ENCODE data around the gene JUNB. TPM values are rescaled to one million over a fixed set of nuclear protein-coding genes. Genes with fewer than 3 reads are reported as not detected.

JUNB gene
- total RNA-seq, 1 experiment from 2014 or later, result 16.4 TPM

DNA sequence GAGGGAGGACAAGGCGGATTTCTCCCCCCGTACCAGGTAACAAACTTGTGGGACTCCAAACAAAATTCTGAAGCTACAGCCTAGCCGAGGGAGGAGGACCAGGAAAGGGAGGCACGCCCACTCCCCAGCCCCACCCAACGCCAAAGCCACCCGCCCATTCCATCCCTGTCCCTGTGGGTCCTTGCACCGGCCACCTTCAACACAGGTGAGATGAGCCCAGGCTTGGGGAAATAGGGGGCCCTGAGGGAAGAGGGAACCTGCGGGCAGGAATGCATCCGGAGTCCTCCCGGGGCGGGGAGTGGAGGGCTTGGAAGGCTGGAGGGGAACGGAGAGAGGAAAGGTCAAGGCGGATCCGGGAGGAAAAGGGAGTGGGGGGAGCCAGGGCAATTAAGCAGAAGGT is 39.7 kb upstream of the JUNB start, which contains the start of gene BEST2:
Gene BEST2, plus strand, starts transcription at position 157 of the 400 bp plus-strand sequence. CDS start 802 bp downstream, outside the sequence.
- Mint-ChIP-seq H3K9me3 (ENCODE audit: unreplicated experiment) (no peaks in the 10 kb centered on the region), H3K4me3 (ENCODE audit: unreplicated experiment) (no peak within 1 kb of the TSS), H3K27ac (ENCODE audit: unreplicated experiment) (no peak within 1 kb of the TSS), H3K4me1 (ENCODE audit: low read depth, unreplicated experiment) (peaks cover 13% of the 10 kb centered on the region), H3K27me3 (ENCODE audit: insufficient read depth, unreplicated experiment) (peaks cover 20% of the 10 kb centered on the region), H3K36me3 (ENCODE audit: insufficient read depth, unreplicated experiment) (peaks cover 30% of the 10 kb centered on the region)
- Histone ChIP-seq H3K4me1 (peaks cover 5% of the 10 kb centered on the region; the same call in 1 of the 2 replicates), H3K36me3 (ENCODE audit: control insufficient read depth, insufficient read depth, low read length) (no peaks in the 10 kb centered on the region; the same call in 1 of the 2 replicates), H3K9me3 (no peaks in the 10 kb centered on the region), H3K27me3 (replicated peaks; ENCODE audit: control insufficient read depth, insufficient read depth, low read length) (no peaks in the 10 kb centered on the region; the same call in 1 of the 2 replicates), H3K4me3 (ENCODE audit: low read depth, low read length) (no peak within 1 kb of the TSS)
- CTCF ChIA-PET, result interaction anchor here (0.6 kb wide), 1 partner anchor 24 kb away, joined by 3 read pairs; no protein-coding TSS in a partner anchor
- TF ChIP-seq, protein P1, sequence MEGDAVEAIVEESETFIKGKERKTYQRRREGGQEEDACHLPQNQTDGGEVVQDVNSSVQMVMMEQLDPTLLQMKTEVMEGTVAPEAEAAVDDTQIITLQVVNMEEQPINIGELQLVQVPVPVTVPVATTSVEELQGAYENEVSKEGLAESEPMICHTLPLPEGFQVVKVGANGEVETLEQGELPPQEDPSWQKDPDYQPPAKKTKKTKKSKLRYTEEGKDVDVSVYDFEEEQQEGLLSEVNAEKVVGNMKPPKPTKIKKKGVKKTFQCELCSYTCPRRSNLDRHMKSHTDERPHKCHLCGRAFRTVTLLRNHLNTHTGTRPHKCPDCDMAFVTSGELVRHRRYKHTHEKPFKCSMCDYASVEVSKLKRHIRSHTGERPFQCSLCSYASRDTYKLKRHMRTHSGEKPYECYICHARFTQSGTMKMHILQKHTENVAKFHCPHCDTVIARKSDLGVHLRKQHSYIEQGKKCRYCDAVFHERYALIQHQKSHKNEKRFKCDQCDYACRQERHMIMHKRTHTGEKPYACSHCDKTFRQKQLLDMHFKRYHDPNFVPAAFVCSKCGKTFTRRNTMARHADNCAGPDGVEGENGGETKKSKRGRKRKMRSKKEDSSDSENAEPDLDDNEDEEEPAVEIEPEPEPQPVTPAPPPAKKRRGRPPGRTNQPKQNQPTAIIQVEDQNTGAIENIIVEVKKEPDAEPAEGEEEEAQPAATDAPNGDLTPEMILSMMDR (IDR thresholded peaks at IDR 0.05; ENCODE audit: insufficient read depth in 1 of 2, low read depth in 1 of 2, low read length in 1 of 2, severe bottlenecking in 1 of 2, unreplicated experiment in 1 of 2), result no peak
- no peak for DNase-seq
- no TSS peak for BruUV-seq (replicated peaks)
- POLR2A ChIA-PET, result no interaction called here
- intact Hi-C loops (cut with micrococcal nuclease; ENCODE audit: unreplicated experiment), result no loop called here

DNA sequence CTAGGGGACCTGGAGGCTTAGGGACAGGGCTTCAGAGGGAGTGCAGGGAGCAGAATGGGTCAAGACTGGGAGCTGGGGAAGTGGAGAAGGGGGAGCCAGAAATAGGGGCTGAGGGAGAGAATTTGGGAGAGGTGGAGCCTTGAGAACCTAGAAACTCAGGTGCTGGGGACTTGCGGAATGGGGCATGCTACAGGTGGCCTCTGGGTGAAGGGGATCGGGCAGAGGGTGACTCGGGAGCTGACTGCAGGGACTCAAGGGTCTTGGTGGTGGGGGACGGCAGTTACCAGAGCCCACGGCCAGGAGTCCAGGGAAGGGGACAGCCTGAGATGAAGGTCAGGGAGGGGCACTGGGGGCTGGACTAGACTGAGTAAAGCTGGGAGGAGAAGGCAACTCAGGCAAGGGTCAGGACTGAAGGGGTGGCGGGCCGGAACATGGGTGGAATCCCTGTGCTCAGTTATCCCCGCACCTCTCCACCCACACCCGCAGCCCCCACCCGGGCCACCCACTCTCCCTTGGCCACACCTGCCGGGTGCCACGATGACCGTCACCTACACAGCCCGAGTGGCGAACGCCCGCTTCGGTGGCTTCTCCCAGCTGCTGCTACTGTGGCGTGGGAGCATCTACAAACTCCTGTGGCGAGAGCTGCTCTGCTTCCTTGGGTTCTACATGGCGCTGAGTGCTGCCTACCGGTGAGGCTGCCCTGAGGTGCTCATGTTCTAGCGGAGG is 39.1 kb upstream of the JUNB start:
- Mint-ChIP-seq H3K9me3 (ENCODE audit: unreplicated experiment) (no peaks in the 10 kb centered on the region), H3K4me1 (ENCODE audit: low read depth, unreplicated experiment) (peaks cover 13% of the 10 kb centered on the region), H3K36me3 (ENCODE audit: insufficient read depth, unreplicated experiment) (peaks cover 24% of the 10 kb centered on the region), H3K27me3 (ENCODE audit: insufficient read depth, unreplicated experiment) (peaks cover 20% of the 10 kb centered on the region), H3K27ac (ENCODE audit: unreplicated experiment) (no peak overlapping the region), H3K4me3 (ENCODE audit: unreplicated experiment) (no peak overlapping the region)
- BruUV-seq (replicated peaks), result no TSS peak
- intact Hi-C loops (cut with micrococcal nuclease; ENCODE audit: unreplicated experiment), result no loop called here
- H3K27me3 ChIP-seq (replicated peaks; ENCODE audit: control insufficient read depth, insufficient read depth, low read length), result no peaks in the 10 kb centered on the region; the same call in 1 of the 2 replicates
- no peak for DNase-seq
- ChIA-PET CTCF (interaction anchor here (0.6 kb wide), 1 partner anchor 24 kb away, joined by 3 read pairs; no protein-coding TSS in a partner anchor), POLR2A (no interaction called here)
- no peak overlapping the region for H3K4me3 ChIP-seq (ENCODE audit: low read depth, low read length)
- H3K9me3 ChIP-seq, result no peaks in the 10 kb centered on the region
- no peaks in the 10 kb centered on the region; the same call in 1 of the 2 replicates for H3K36me3 ChIP-seq (ENCODE audit: control insufficient read depth, insufficient read depth, low read length)
- peaks cover 5% of the 10 kb centered on the region; the same call in 1 of the 2 replicates for H3K4me1 ChIP-seq
- TF ChIP-seq, protein P1 (IDR thresholded peaks at IDR 0.05; ENCODE audit: insufficient read depth in 1 of 2, low read depth in 1 of 2, low read length in 1 of 2, severe bottlenecking in 1 of 2, unreplicated experiment in 1 of 2), result no peak

DNA sequence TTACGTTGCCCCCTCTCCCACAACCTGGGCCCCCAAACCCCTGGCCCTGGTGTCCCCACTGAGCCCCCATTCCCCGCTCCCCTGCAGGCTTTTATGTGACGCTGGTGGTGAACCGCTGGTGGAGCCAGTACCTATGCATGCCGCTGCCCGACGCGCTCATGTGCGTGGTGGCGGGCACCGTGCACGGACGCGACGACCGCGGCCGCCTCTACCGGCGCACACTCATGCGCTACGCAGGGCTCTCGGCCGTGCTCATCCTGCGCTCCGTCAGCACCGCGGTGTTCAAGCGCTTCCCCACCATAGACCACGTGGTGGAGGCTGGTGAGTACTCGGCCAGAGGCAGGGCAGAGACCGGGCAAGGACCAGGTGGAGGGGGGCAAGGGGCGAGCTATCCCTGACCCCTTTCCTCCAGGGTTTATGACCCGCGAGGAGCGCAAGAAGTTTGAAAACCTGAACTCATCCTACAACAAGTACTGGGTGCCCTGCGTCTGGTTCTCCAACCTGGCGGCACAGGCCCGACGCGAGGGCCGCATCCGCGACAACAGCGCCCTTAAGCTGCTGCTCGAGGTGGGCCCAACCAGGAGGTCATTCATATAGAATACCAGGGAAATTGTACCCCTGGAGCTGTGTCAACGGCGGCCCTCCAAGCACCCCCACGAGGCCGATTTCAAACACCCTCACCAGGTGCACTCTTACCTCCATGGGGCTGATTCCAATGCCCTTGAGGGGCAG is 36.7 kb upstream of the JUNB start:
- Mint-ChIP-seq H3K36me3 (ENCODE audit: insufficient read depth, unreplicated experiment) (peaks cover 11% of the 10 kb centered on the region), H3K9me3 (ENCODE audit: unreplicated experiment) (no peaks in the 10 kb centered on the region), H3K4me3 (ENCODE audit: unreplicated experiment) (no peak overlapping the region), H3K27me3 (ENCODE audit: insufficient read depth, unreplicated experiment) (peaks cover 20% of the 10 kb centered on the region), H3K4me1 (ENCODE audit: low read depth, unreplicated experiment) (peaks cover 12% of the 10 kb centered on the region), H3K27ac (ENCODE audit: unreplicated experiment) (no peak overlapping the region)
- Histone ChIP-seq H3K27me3 (replicated peaks; ENCODE audit: control insufficient read depth, insufficient read depth, low read length) (no peaks in the 10 kb centered on the region; the same call in 1 of the 2 replicates), H3K4me3 (ENCODE audit: low read depth, low read length) (no peak overlapping the region), H3K36me3 (ENCODE audit: control insufficient read depth, insufficient read depth, low read length) (no peaks in the 10 kb centered on the region), H3K4me1 (peaks cover 5% of the 10 kb centered on the region; the same call in 1 of the 2 replicates), H3K9me3 (no peaks in the 10 kb centered on the region)
- ChIA-PET CTCF (no interaction called here), POLR2A (no interaction called here)
- DNase-seq, result no peak
- TF ChIP-seq, protein P1 (IDR thresholded peaks at IDR 0.05; ENCODE audit: insufficient read depth in 1 of 2, low read depth in 1 of 2, low read length in 1 of 2, severe bottlenecking in 1 of 2, unreplicated experiment in 1 of 2), result no peak
- BruUV-seq (replicated peaks), result no TSS peak
- intact Hi-C loops (cut with micrococcal nuclease; ENCODE audit: unreplicated experiment), result no loop called here
